GM12801 (cell line): ENCODE results near the gene RNLS.

Source experiments
- CTCF ChIP-seq: IDR thresholded peaks from one replicate; pipeline ENCODE4 v1.5.1; 2011; ENCODE audit warnings: control low read depth; ENCODE audit not compliant: insufficient read length; ENCODE audit errors: extremely low read depth

Gene RNLS

GRCh38 chr10:88427024-88427423 is 156.1 kb downstream of the RNLS start:
- no peak for TF ChIP-seq CTCF

DNA sequence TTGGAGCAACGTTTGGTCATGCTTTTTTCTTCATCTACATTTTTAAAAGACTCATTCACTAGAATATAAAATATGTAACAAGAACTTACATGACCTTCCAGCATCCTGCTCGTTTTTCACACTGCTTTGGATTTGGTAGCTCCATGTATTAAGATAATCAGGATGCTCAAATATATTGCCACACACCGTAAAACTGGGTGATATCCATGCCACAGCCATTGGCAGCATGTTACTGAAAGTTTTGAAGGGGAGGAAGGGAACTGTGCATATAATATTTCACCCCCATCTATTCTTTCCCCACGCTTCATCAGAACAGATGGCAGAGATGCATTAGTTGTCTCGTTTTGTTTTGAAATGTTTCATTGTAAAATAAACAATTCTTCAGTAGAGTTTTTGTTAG is 158.2 kb downstream of the RNLS start:
- TF ChIP-seq CTCF: no peak

DNA sequence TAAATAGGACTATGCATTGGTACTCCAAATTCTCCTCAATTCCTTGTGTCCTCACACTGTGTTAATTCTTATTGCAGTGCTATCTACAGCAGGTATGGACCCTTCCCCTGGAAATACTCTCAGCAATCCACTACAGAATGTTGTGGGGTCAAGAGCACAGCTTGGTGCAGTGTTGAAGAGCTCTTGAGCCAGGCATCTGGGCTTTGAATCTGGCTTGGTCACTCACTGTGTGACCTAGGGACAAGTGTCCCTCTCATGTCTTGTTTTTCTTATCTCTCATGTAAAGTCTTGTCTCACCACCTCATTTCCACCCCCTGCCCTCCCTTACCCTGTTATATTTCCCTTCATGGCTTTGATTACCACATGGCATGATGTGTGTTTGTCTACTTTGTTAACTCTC is 159.4 kb downstream of the RNLS start:
- TF ChIP-seq CTCF: no peak

- no peak for TF ChIP-seq CTCF
Measured at GRCh38 chr10:88421590-88421989, 161.5 kb downstream of the RNLS start.

GRCh38 chr10:88418871-88419270 is 164.2 kb downstream of the RNLS start:
- no peak for TF ChIP-seq CTCF

DNA sequence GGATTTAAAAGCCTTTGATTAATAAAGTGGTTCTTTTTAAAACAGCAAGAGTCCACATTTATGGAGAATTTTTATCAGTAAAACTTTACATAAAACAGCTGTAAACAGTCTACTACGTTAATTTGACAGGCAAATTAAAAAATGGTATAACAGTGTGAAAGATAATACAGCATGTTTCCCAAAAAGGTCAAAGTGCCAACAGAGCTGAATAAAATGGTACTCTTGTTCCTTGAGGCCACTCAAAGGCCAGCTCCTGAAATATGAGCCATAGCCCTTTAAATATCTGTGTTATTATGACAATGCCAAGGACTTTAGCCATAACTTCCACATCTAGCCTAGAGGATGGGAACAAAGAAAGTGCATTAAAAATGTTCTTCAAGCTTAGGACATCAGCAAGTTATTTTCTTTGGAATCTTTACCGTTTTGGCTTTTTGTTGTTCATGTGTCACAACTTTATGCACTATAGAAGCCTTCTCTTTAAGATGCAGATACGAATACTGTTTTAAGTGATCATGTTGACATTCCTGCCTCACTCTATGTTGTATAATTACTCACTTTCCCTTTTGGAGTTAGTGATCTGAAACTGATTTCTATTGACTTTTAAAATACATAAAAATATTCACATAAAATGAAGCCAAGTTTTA is 165.6 kb downstream of the RNLS start:
- TF ChIP-seq CTCF: no peak

- no peak for TF ChIP-seq CTCF
Measured at GRCh38 chr10:88416801-88417200, 166.3 kb downstream of the RNLS start.
